NCI-H2107 treated with DMSO at 0.1 percent for 48 hours (cell line): ENCODE results near the gene FEM1A.
"Not testable (repeated sequence)": the region's sequence is repeated elsewhere in the genome, so short reads cannot be mapped to it uniquely, and the experiment has no call there.

Source experiments
- DNase-seq: peaks from one replicate; lab custom pipeline; 2025; ENCODE audit not compliant: unreplicated experiment; lab: John Stamatoyannopoulos, UW

The FEM1A gene

DNA sequence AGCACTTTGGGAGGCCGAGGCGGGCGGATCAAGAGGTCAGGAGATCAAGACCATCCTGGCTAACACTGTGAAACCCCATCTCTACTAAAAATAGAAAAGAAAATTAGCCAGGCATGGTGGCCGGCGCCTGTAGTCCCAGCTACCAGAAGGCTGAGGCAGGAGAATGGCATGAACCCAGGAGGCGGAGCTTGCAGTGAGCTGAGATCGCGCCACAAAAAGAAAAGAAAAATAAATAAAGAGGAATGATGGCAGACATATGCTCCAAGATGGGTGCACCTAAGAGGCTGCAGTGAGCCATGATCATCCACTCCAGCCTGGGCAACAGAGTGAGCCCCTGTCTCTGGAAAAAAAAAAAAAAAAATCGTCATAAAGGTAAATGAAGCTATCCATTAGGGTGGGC, 54.4 kb downstream of the FEM1A start:
- DNase-seq, result not testable (repeated sequence)

DNA sequence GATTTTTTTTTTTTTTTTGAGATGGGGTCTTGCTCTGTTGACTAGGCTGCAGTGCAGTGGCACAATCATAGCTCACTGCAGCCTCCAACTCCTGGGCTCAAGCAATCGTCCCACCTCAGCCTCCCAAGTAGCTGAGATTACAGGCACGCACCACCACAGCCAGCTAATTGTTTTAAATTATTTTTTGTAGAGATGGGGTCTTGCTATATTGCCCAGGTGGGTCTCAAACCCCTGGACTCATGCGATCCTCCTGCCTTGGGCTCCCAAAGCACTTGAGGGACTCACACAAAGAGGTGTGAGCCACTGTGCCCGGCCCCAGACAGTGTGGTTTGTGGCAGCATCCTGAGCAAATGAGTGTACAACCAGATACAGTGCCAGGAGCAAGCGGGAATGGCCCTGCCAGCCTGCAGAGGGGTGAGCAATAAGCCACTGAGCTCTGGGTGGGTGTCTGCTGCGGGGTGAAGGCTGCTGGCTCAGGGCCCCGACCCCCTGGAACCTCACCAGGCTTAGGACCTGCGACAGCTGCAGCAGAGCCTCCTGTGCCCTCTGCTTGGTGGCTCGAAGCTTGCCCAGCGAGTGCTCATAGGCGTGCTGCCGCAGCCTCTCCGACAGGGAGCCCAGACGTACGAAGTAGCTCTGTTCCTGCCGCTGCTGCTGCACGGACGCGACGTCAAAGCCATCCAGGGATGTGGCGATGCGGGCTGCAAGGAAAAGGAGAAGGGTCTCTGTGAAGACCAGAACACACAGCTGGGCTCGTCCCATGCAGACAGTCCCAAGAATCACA, 55.8 kb downstream of the FEM1A start:
- no peak for DNase-seq

DNA sequence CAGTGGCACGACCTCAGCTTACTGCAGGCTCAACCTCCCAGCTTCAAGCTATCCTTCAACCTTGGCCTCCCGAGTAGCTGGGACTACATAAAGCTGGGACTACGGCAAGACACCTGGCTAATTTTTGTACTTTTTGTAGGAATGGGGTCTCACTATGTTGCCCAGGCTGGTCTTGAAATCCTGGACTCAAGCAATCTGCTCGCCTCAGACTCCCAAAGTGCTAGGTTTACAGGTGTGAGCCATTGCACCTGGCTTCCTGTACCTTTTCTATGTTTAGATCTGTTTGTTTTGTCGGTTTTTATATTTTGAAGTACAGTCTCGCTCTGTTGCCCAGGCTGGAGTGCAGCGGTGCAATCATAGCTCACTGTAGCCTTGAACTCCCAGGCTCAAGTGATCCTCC, 57.5 kb downstream of the FEM1A start:
- no peak for DNase-seq
